HUES64 (cell line): ENCODE data around the gene SEL1L3.
A peak's percentile ranks its signal among the peaks of the same experiment; 100 is the strongest.

Experiments used
- H3K27ac ChIP-seq: 2 replicates; pipeline ENCODE4 v1.7.0; 2013; ENCODE audit warnings: low read depth, low read length, inconsistent platforms
- H3K27me3 ChIP-seq: 2 replicates; pipeline ENCODE4 v1.6.1; 2013; ENCODE audit warnings: mild to moderate bottlenecking, low read length; ENCODE audit not compliant: insufficient read depth
- H3K36me3 ChIP-seq: 2 replicates; pipeline ENCODE4 v1.6.1; 2013; ENCODE audit warnings: mild to moderate bottlenecking, low read length; ENCODE audit not compliant: insufficient read depth
- H3K4me1 ChIP-seq: 2 replicates; pipeline ENCODE4 v1.6.1; 2013; ENCODE audit warnings: mild to moderate bottlenecking, low read length, moderate library complexity; ENCODE audit not compliant: insufficient read depth
- H3K4me3 ChIP-seq: 2 replicates; pipeline ENCODE4 v1.5.1; 2013; ENCODE audit warnings: mild to moderate bottlenecking, low read length, moderate library complexity
- H3K9ac ChIP-seq: 2 replicates; pipeline ENCODE4 v1.6.1; 2013; ENCODE audit warnings: mild to moderate bottlenecking, low read depth, low read length
- H3K9me3 ChIP-seq: 2 replicates; pipeline ENCODE4 v1.6.1; 2013; ENCODE audit warnings: low read depth, low read length; ENCODE audit not compliant: insufficient read depth
- WGBS: fragments of 150-250, 120-280 bp; methylation state at CpG from one replicate; pipeline ENCODE4 v1.1.7; 2013; ENCODE audit warnings: missing lambda C conversion rate; 5-methylcytosine and 5-hydroxymethylcytosine counted together

The SEL1L3 gene

DNA sequence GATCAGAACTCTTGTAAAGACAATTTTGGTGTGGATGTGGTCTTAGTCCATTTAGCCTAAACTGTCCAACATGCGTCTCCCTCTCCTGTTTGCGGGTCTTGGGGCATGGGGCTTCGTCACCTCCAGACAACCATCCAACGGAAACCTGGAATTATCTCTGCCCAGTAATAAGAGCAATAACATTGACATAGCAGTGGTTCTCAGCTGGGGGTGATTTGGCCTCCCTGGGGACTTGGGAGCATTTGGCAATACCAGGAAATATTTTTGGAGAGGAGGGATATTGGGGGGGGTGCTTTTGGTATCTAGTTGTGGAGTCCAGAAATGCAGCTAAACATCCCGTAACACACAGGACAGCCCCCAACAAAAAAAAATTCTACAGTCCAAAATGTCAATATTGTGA, 47.2 kb downstream of the SEL1L3 start:
- Histone ChIP-seq H3K9ac (no peak overlapping the region), H3K27me3 (peaks cover 8% of the 10 kb centered on the region), H3K27ac (no peak overlapping the region), H3K36me3 (peaks cover 41% of the 10 kb centered on the region), H3K4me1 (peaks cover 35% of the 10 kb centered on the region), H3K9me3 (no peaks in the 10 kb centered on the region), H3K4me3 (no peak overlapping the region)
- 98% methylated on average over 4 of the region's 5 CpGs for WGBS

- 87% methylated on average over 9 of the region's 13 CpGs for WGBS
These were observed 48.3 kb downstream of the SEL1L3 start for GRCh38 chr4:25814301-25815136.

DNA sequence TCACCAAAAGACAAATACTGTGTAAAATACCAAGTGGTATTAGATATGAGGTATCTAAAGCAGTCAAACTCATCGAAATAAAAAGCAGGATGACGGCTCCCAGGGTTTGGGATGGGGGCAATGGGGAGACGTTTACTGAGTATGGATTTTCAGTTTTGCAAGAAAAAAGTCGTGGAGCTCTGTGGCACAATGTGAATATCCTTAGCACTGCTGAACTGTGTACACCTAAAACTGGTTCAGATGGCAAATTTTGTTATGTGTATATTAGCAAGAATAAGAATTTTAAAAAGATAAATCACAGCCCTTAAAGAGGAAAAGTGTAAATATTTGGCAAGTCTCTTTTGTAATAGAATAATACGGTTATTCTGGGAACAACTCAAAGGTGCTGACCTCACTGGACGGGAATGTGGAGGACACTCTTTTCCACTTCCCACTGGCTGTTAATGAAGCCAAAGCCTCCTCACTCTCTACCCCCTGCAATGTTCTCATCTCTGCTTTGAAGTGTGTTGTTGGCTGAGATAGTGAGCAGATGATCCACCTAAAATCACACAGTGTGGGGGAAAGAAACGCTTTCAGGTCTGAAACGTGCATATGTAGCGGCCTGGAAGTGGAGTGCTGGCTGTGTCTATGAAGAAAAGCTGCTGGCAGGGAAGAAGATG, 49.2 kb downstream of the SEL1L3 start:
- Histone ChIP-seq H3K27me3 (peaks cover 9% of the 10 kb centered on the region), H3K9ac (no peak overlapping the region), H3K36me3 (peaks cover 23% of the 10 kb centered on the region), H3K27ac (peak overlapping the region; percentile 8), H3K4me3 (no peak overlapping the region), H3K9me3 (no peaks in the 10 kb centered on the region), H3K4me1 (peaks cover 38% of the 10 kb centered on the region)
- WGBS: 63% methylated on average over 9 of the region's 9 CpGs

More at GRCh38 chr4:25814301-25815136, 48.3 kb downstream of the SEL1L3 start:
- Histone ChIP-seq H3K4me3 (no peak overlapping the region), H3K4me1 (peaks cover 38% of the 10 kb centered on the region), H3K9me3 (no peaks in the 10 kb centered on the region), H3K9ac (no peak overlapping the region), H3K36me3 (peaks cover 33% of the 10 kb centered on the region), H3K27me3 (peaks cover 9% of the 10 kb centered on the region), H3K27ac (peak overlapping the region; percentile 8)

DNA sequence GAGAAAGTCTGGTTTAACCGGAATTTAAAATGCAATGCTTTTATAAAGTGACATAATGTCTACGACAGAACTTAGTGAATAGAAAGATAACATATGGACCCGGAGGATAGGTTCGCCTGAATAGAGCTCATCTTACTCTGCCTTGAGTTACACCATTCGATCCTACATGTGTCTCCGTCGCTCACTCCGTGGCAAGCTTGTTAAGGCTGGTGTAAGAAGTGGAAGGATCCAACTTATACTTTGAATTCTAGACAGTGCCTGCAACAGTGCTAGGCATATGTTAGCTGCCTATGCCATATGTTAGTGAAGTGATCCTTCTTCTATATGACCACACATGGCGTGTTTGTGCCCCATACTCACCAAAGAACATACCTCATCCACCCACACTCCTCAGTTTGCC, 50.9 kb downstream of the SEL1L3 start:
- no peaks in the 10 kb centered on the region for H3K9me3 ChIP-seq
- no peak overlapping the region for H3K4me3 ChIP-seq
- peaks cover 9% of the 10 kb centered on the region for H3K27me3 ChIP-seq
- WGBS: 86% methylated on average over 9 of the region's 9 CpGs
- H3K4me1 ChIP-seq: peaks cover 55% of the 10 kb centered on the region
- H3K9ac ChIP-seq: no peak overlapping the region
- H3K27ac ChIP-seq: no peak overlapping the region
- peaks cover 6% of the 10 kb centered on the region; the same call in 1 of the 2 replicates for H3K36me3 ChIP-seq

- Histone ChIP-seq H3K36me3 (0 out of 2 replicates have a peak, but pooled peaks cover 3% of the 10 kb centered on the region), H3K27ac (peak overlapping the region; percentile 21; the same call in 1 of the 2 replicates), H3K9ac (no peak overlapping the region), H3K27me3 (peaks cover 9% of the 10 kb centered on the region), H3K4me1 (peaks cover 60% of the 10 kb centered on the region), H3K9me3 (no peaks in the 10 kb centered on the region), H3K4me3 (no peak overlapping the region)
- 53% methylated on average over 4 of the region's 4 CpGs for WGBS
These were observed 51.5 kb downstream of the SEL1L3 start for GRCh38 chr4:25811374-25811690.

GRCh38 chr4:25810461-25811373, 52.1 kb downstream of the SEL1L3 start:
- H3K4me1 ChIP-seq: peaks cover 60% of the 10 kb centered on the region
- no peaks in the 10 kb centered on the region for H3K9me3 ChIP-seq
- WGBS: 89% methylated on average over 23 of the region's 23 CpGs
- no peak overlapping the region for H3K9ac ChIP-seq
- peaks cover 9% of the 10 kb centered on the region for H3K27me3 ChIP-seq
- no peak overlapping the region for H3K4me3 ChIP-seq
- peak overlapping the region; percentile 21; the same call in 1 of the 2 replicates for H3K27ac ChIP-seq
- H3K36me3 ChIP-seq: peaks cover 3% of the 10 kb centered on the region; the same call in 1 of the 2 replicates

GRCh38 chr4:25809996-25810395, 52.8 kb downstream of the SEL1L3 start:
- H3K9ac ChIP-seq: no peak overlapping the region
- H3K4me3 ChIP-seq: no peak overlapping the region
- WGBS: 92% methylated on average over 4 of the region's 4 CpGs
- peaks cover 3% of the 10 kb centered on the region; the same call in 1 of the 2 replicates for H3K36me3 ChIP-seq
- peaks cover 65% of the 10 kb centered on the region for H3K4me1 ChIP-seq
- peaks cover 9% of the 10 kb centered on the region for H3K27me3 ChIP-seq
- H3K27ac ChIP-seq: no peak overlapping the region
- H3K9me3 ChIP-seq: no peaks in the 10 kb centered on the region

GRCh38 chr4:25807102-25807728, 55.6 kb downstream of the SEL1L3 start:
- WGBS: 39% methylated on average over 8 of the region's 8 CpGs
- Histone ChIP-seq H3K4me1 (peaks cover 47% of the 10 kb centered on the region), H3K9ac (no peak overlapping the region), H3K4me3 (no peak overlapping the region), H3K9me3 (no peaks in the 10 kb centered on the region), H3K36me3 (peaks cover 25% of the 10 kb centered on the region), H3K27ac (no peak overlapping the region), H3K27me3 (peaks cover 9% of the 10 kb centered on the region)

- H3K9ac ChIP-seq: no peak overlapping the region
- H3K4me1 ChIP-seq: peaks cover 29% of the 10 kb centered on the region
- H3K27ac ChIP-seq: no peak overlapping the region
- peaks cover 33% of the 10 kb centered on the region for H3K36me3 ChIP-seq
- no peaks in the 10 kb centered on the region for H3K9me3 ChIP-seq
- 70% methylated on average over 5 of the region's 6 CpGs for WGBS
- H3K4me3 ChIP-seq: no peak overlapping the region
- H3K27me3 ChIP-seq: no peaks in the 10 kb centered on the region; the same call in 1 of the 2 replicates
These were observed 57.4 kb downstream of the SEL1L3 start for GRCh38 chr4:25805255-25805860.

- Histone ChIP-seq H3K9me3 (no peaks in the 10 kb centered on the region), H3K36me3 (peaks cover 37% of the 10 kb centered on the region), H3K9ac (no peak overlapping the region), H3K4me1 (peaks cover 29% of the 10 kb centered on the region), H3K27ac (no peak overlapping the region), H3K4me3 (no peak overlapping the region), H3K27me3 (no peaks in the 10 kb centered on the region)
- 94% methylated on average over 3 of the region's 3 CpGs for WGBS
These were observed 59.0 kb downstream of the SEL1L3 start for GRCh38 chr4:25803720-25804225.
